GM12878 (cell line): ENCODE data around the gene STAT5A.

Source experiments
- BCLAF1 ChIP-seq: fragments of 450-650 bp; IDR thresholded peaks from 2 replicates; pipeline ENCODE4 v1.6.1; 2017; ENCODE audit warnings: antibody characterized with exemption, mild to moderate bottlenecking, moderate library complexity
- BHLHE40 ChIP-seq, 2 experiments: fragments of 450-650 bp in 1 of 2; IDR thresholded peaks; 2 replicates each; pipeline ENCODE4 v1.6.1; 2011 to 2017; ENCODE audit warnings: low read depth in 2 of 2, borderline replicate concordance in 1 of 2, improper control_type of control experiment in 1 of 2, low read length in 1 of 2, mild to moderate bottlenecking in 1 of 2
- CEBPZ ChIP-seq: fragments of 150-350 bp; IDR thresholded peaks from 2 replicates; pipeline ENCODE4 v1.6.1; 2016; ENCODE audit warnings: low read depth, low read length
- CTCF ChIP-seq, 3 experiments: IDR thresholded peaks in 2 of 3; conservative IDR thresholded peaks in 1 of 3; 2 replicates each; pipeline ENCODE4 v1.5.1; 2011; ENCODE audit warnings: low read depth in 3 of 3, low read length in 3 of 3, mild to moderate bottlenecking in 3 of 3, control low read depth in 2 of 3, moderate library complexity in 2 of 3, inconsistent platforms in 1 of 3, mixed read lengths in 1 of 3; ENCODE audit not compliant: control insufficient read depth in 2 of 3, insufficient read depth in 1 of 3; ENCODE audit errors: extremely low read depth in 1 of 3
- EP300 ChIP-seq, 2 experiments: fragments of 150-350 bp in 1 of 2; IDR thresholded peaks; 2 replicates each; pipeline ENCODE4 v1.6.1; 2011 to 2012; ENCODE audit warnings: low read depth in 2 of 2, low read length in 2 of 2, borderline replicate concordance in 1 of 2, improper control_type of control experiment in 1 of 2, inconsistent platforms in 1 of 2; ENCODE audit not compliant: control insufficient read depth in 1 of 2
- EZH2 ChIP-seq: IDR thresholded peaks from 2 replicates; pipeline ENCODE4 v1.6.1; 2012; ENCODE audit warnings: low read depth, mild to moderate bottlenecking, control low read depth, inconsistent platforms, low read length, borderline replicate concordance; ENCODE audit not compliant: control insufficient read depth
- HDAC2 ChIP-seq: fragments of 200-600 bp; sonication (generic); IDR thresholded peaks from 2 replicates; pipeline ENCODE4 v1.6.1; 2017
- MAX ChIP-seq: IDR thresholded peaks from 2 replicates; pipeline ENCODE4 v1.6.1; 2012; ENCODE audit warnings: low read depth, low read length, improper control_type of control experiment
- POLR2A ChIP-seq: IDR thresholded peaks from 2 replicates; pipeline ENCODE4 v1.6.1; 2011; ENCODE audit warnings: low read depth, mild to moderate bottlenecking, low read length
- PRDM15 ChIP-seq: fragments of 450-650 bp; formaldehyde crosslinking; IDR thresholded peaks from 2 replicates; pipeline ENCODE4 v1.4.0; 2020; ENCODE audit warnings: mild to moderate bottlenecking, moderate library complexity
- SIN3A ChIP-seq: IDR thresholded peaks from 2 replicates; pipeline ENCODE4 v1.6.1; 2012; ENCODE audit warnings: low read depth, low read length, improper control_type of control experiment
- ZNF687 ChIP-seq: fragments of 450-650 bp; IDR thresholded peaks from 2 replicates; pipeline ENCODE4 v1.6.1; 2017; ENCODE audit warnings: mild to moderate bottlenecking, moderate library complexity

GRCh38 chr17:42288803-42289610 lies 709 bp downstream of the STAT5A start:
- peak; percentile 68 for TF ChIP-seq MAX
- TF ChIP-seq CTCF (IDR thresholded peaks at IDR 0.05 in 2 of 3, conservative IDR thresholded peaks at IDR 0.05 in 1 of 3; ENCODE audit: control insufficient read depth in 2 of 3, extremely low read depth in 1 of 3, insufficient read depth in 1 of 3, low read depth in 3 of 3, low read length in 3 of 3): no peak
- no peak; the same call in none of the 2 replicates for TF ChIP-seq ZNF687
- TF ChIP-seq EP300 (IDR thresholded peaks at IDR 0.05; ENCODE audit: borderline replicate concordance in 1 of 2, control insufficient read depth in 1 of 2, low read depth in 2 of 2, low read length in 2 of 2): no peak
- no peak for TF ChIP-seq HDAC2
- TF ChIP-seq BCLAF1: no peak
- no peak for TF ChIP-seq SIN3A
- no peak for TF ChIP-seq PRDM15 (CRISPR knock-in tag)
- no peak for TF ChIP-seq CEBPZ
- no peak for TF ChIP-seq EZH2
- TF ChIP-seq POLR2A: peak; percentile 40; the same call in 1 of the 2 replicates
- peak in 1 of 2 experiments; percentile 51; a peak in 2 of 4 replicates for TF ChIP-seq BHLHE40 (IDR thresholded peaks at IDR 0.05; ENCODE audit: borderline replicate concordance in 1 of 2, low read depth in 2 of 2, low read length in 1 of 2)
